HG03066 (cell line): Measurements from ENCODE around the gene GCHFR.
A peak's percentile ranks its signal among the peaks of the same experiment; 100 is the strongest.

ENCODE experiments used
- ATAC-seq: cut with Tn5 transposase; IDR thresholded peaks from one replicate; pipeline ENCODE4 v1.9.1; 2021; ENCODE audit warnings: low read depth; ENCODE audit not compliant: unreplicated experiment

Gene GCHFR

GRCh38 chr15:40775740-40776536, 12.1 kb downstream of the GCHFR start:
- ATAC-seq, result no peak

- no peak for ATAC-seq
These were observed 12.8 kb downstream of the GCHFR start for GRCh38 chr15:40776537-40777141.

- no peak for ATAC-seq
These were observed 18.9 kb downstream of the GCHFR start for GRCh38 chr15:40782609-40783227.

GRCh38 chr15:40785164-40785563, 21.3 kb downstream of the GCHFR start:
- ATAC-seq, result no peak

- no peak for ATAC-seq
These were observed 21.9 kb downstream of the GCHFR start for GRCh38 chr15:40785814-40786213.

- no peak for ATAC-seq
These were observed 23.5 kb downstream of the GCHFR start for GRCh38 chr15:40787344-40787841.

- ATAC-seq, result no peak
These were observed 24.1 kb downstream of the GCHFR start for GRCh38 chr15:40787991-40788390.

- ATAC-seq, result no peak
These were observed 25.3 kb downstream of the GCHFR start for GRCh38 chr15:40789119-40789518.

GRCh38 chr15:40789999-40790398, 26.1 kb downstream of the GCHFR start:
- ATAC-seq, result no peak

GRCh38 chr15:40790718-40791117, 26.9 kb downstream of the GCHFR start:
- ATAC-seq, result no peak

- ATAC-seq, result no peak
These were observed 28.5 kb downstream of the GCHFR start for GRCh38 chr15:40792394-40792793.

- ATAC-seq, result no peak
These were observed 29.5 kb downstream of the GCHFR start for GRCh38 chr15:40793216-40793989.

- ATAC-seq, result no peak
These were observed 32.2 kb downstream of the GCHFR start for GRCh38 chr15:40796041-40796440.

- no peak for ATAC-seq
These were observed 32.6 kb downstream of the GCHFR start for GRCh38 chr15:40796512-40796911.

- no peak for ATAC-seq
These were observed 35.7 kb downstream of the GCHFR start for GRCh38 chr15:40799523-40799922.

- no peak for ATAC-seq
These were observed 39.2 kb downstream of the GCHFR start for GRCh38 chr15:40803076-40803475.

- ATAC-seq, result no peak
These were observed 39.8 kb downstream of the GCHFR start for GRCh38 chr15:40803688-40804087.

- ATAC-seq, result no peak
These were observed 42.8 kb downstream of the GCHFR start for GRCh38 chr15:40806672-40807027.

GRCh38 chr15:40807028-40807887, 43.4 kb downstream of the GCHFR start, which contains the start of the genes DNAJC17 and ZFYVE19:
TSS of gene DNAJC17 (minus strand) at chr15:40807473. CDS start at chr15:40807446, 27 bp downstream.
TSS of gene ZFYVE19 (plus strand) at chr15:40807089. CDS start at chr15:40807590, 501 bp downstream.
- peak; percentile 93 for ATAC-seq
